ENCODE results near the gene CPN2. TPM values are rescaled to one million over a fixed set of nuclear protein-coding genes. Genes with fewer than 3 reads are reported as not detected.

Gene CPN2
- total RNA-seq, 1 donor from 2014 or later = not detected

GRCh38 chr3:194383276-194383940 lies 32.3 kb upstream of the CPN2 start:
- no peak for TF ChIP-seq CTCF (IDR thresholded peaks at IDR 0.05; ENCODE audit: insufficient read depth, low read length, severe bottlenecking)
- DNase-seq (ENCODE audit: low read depth) (no peak), FAIRE-seq (peak; percentile 13)
- Histone ChIP-seq H3K36me3 (ENCODE audit: control insufficient read depth, insufficient read depth, low read length) (no peaks in the 10 kb centered on the region), H3K27me3 (ENCODE audit: control insufficient read depth, insufficient read depth, low read length) (peaks cover 8% of the 10 kb centered on the region), H3K4me3 (ENCODE audit: low read depth, low read length) (no peak overlapping the region)

- TF ChIP-seq CTCF (IDR thresholded peaks at IDR 0.05; ENCODE audit: insufficient read depth, low read length, severe bottlenecking) = no peak
- Histone ChIP-seq H3K4me3 (ENCODE audit: low read depth, low read length) (no peak overlapping the region), H3K36me3 (ENCODE audit: control insufficient read depth, insufficient read depth, low read length) (no peaks in the 10 kb centered on the region), H3K27me3 (ENCODE audit: control insufficient read depth, insufficient read depth, low read length) (peaks cover 8% of the 10 kb centered on the region)
- no peak for DNase-seq (ENCODE audit: low read depth)
- no peak for FAIRE-seq
Observed at GRCh38 chr3:194382892-194383223, 31.7 kb upstream of the CPN2 start.

- H3K27me3 ChIP-seq (ENCODE audit: control insufficient read depth, insufficient read depth, low read length) = peaks cover 8% of the 10 kb centered on the region
- no peak for FAIRE-seq
- H3K4me3 ChIP-seq (ENCODE audit: low read depth, low read length) = no peak overlapping the region
- no peak for DNase-seq (ENCODE audit: low read depth)
- no peaks in the 10 kb centered on the region for H3K36me3 ChIP-seq (ENCODE audit: control insufficient read depth, insufficient read depth, low read length)
- TF ChIP-seq CTCF (IDR thresholded peaks at IDR 0.05; ENCODE audit: insufficient read depth, low read length, severe bottlenecking) = no peak
Observed at GRCh38 chr3:194382196-194382891, 31.2 kb upstream of the CPN2 start.

- H3K27me3 ChIP-seq (ENCODE audit: control insufficient read depth, insufficient read depth, low read length) = peaks cover 5% of the 10 kb centered on the region
- TF ChIP-seq CTCF (IDR thresholded peaks at IDR 0.05; ENCODE audit: insufficient read depth, low read length, severe bottlenecking) = no peak
- FAIRE-seq (no peak), DNase-seq (ENCODE audit: low read depth) (peak; percentile 6)
- no peak overlapping the region for H3K4me3 ChIP-seq (ENCODE audit: low read depth, low read length)
- no peaks in the 10 kb centered on the region for H3K36me3 ChIP-seq (ENCODE audit: control insufficient read depth, insufficient read depth, low read length)
Observed at GRCh38 chr3:194381460-194381875, 30.3 kb upstream of the CPN2 start.

GRCh38 chr3:194380326-194380725 lies 29.2 kb upstream of the CPN2 start:
- no peaks in the 10 kb centered on the region for H3K36me3 ChIP-seq (ENCODE audit: control insufficient read depth, insufficient read depth, low read length)
- no peak overlapping the region for H3K4me3 ChIP-seq (ENCODE audit: low read depth, low read length)
- no peak for TF ChIP-seq CTCF (IDR thresholded peaks at IDR 0.05; ENCODE audit: insufficient read depth, low read length, severe bottlenecking)
- H3K27me3 ChIP-seq (ENCODE audit: control insufficient read depth, insufficient read depth, low read length) = no peaks in the 10 kb centered on the region
- FAIRE-seq (no peak), DNase-seq (ENCODE audit: low read depth) (no peak)
